ENCODE measurements around the gene IFNLR1. TPM values are rescaled to one million over a fixed set of nuclear protein-coding genes. Genes with fewer than 3 reads are reported as not detected.

Gene IFNLR1
- total and polyA plus RNA-seq, 2 donors (not counting 1 experiment from before 2014, with no cell fraction given), result under 0.01 to 0.02 TPM

DNA sequence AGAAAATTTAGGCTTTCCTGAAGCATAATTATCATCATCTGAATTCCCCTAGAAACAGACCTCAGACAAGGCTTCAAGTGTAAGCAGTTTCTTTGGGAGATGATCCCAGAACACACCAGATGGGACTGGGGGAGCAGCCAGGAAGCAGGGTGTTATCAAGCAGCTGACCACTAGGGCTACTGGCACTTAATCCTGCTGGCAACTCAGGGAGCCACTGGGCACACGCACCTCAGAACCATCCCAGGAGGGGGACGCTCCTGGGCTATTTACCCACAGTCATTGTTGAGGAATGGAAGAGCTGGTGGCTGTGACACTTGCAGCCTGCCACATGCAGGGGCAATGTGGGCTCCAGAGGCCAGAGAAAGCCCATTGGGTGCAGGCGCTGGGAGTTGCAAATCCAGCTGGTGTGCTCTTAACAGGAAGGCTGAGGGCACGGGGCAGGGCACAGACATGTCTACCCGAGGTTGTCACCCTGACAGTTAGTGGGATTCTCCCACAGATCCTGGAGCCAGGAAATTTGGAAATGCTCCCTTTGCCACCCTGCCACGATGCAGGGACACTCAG lies 29.1 kb downstream of the IFNLR1 start:
- H3K36me3 ChIP-seq (ENCODE audit: control insufficient read depth, insufficient read depth, low read length), result no peaks in the 10 kb centered on the region
- DNase-seq (ENCODE audit: low read depth in 2 of 2), result no peak
- peaks cover 13% of the 10 kb centered on the region for H3K27me3 ChIP-seq (ENCODE audit: control insufficient read depth, insufficient read depth, low read length)
- H4K20me1 ChIP-seq (ENCODE audit: control insufficient read depth, extremely low read depth, insufficient read depth, low read length), result no peaks in the 10 kb centered on the region
- no peak overlapping the region for H2AFZ ChIP-seq (ENCODE audit: low read length)
- H3K9ac ChIP-seq (ENCODE audit: insufficient read depth, low read length), result no peak overlapping the region
- H3K4me3 ChIP-seq (replicated peaks in 1 of 4; ENCODE audit: control extremely low read depth in 1 of 4, insufficient read depth in 1 of 4, low read depth in 3 of 4, low read length in 4 of 4), result no peak overlapping the region
- TF ChIP-seq, protein P1, sequence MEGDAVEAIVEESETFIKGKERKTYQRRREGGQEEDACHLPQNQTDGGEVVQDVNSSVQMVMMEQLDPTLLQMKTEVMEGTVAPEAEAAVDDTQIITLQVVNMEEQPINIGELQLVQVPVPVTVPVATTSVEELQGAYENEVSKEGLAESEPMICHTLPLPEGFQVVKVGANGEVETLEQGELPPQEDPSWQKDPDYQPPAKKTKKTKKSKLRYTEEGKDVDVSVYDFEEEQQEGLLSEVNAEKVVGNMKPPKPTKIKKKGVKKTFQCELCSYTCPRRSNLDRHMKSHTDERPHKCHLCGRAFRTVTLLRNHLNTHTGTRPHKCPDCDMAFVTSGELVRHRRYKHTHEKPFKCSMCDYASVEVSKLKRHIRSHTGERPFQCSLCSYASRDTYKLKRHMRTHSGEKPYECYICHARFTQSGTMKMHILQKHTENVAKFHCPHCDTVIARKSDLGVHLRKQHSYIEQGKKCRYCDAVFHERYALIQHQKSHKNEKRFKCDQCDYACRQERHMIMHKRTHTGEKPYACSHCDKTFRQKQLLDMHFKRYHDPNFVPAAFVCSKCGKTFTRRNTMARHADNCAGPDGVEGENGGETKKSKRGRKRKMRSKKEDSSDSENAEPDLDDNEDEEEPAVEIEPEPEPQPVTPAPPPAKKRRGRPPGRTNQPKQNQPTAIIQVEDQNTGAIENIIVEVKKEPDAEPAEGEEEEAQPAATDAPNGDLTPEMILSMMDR (conservative IDR thresholded peaks at IDR 0.05 in 1 of 2, IDR thresholded peaks at IDR 0.05 in 1 of 2; ENCODE audit: low read depth in 1 of 2, low read length in 2 of 2), result peak; percentile 6 to 16
- TF ChIP-seq EZH2 (IDR thresholded peaks at IDR 0.05; ENCODE audit: low read length, missing control alignments), result no peak
- no peaks in the 10 kb centered on the region for H3K4me1 ChIP-seq (ENCODE audit: control insufficient read depth, extremely low read depth, insufficient read depth, low read length)
- no peaks in the 10 kb centered on the region for H3K79me2 ChIP-seq (ENCODE audit: control insufficient read depth, insufficient read depth, low read length)
- H3K9me3 ChIP-seq (ENCODE audit: control insufficient read depth, insufficient read depth, low read depth, low read length), result no peaks in the 10 kb centered on the region
- no peak overlapping the region for H3K4me2 ChIP-seq (ENCODE audit: extremely low read depth, insufficient read depth, low read length)
- no peak overlapping the region for H3K27ac ChIP-seq (ENCODE audit: insufficient read depth, low read length)

DNA sequence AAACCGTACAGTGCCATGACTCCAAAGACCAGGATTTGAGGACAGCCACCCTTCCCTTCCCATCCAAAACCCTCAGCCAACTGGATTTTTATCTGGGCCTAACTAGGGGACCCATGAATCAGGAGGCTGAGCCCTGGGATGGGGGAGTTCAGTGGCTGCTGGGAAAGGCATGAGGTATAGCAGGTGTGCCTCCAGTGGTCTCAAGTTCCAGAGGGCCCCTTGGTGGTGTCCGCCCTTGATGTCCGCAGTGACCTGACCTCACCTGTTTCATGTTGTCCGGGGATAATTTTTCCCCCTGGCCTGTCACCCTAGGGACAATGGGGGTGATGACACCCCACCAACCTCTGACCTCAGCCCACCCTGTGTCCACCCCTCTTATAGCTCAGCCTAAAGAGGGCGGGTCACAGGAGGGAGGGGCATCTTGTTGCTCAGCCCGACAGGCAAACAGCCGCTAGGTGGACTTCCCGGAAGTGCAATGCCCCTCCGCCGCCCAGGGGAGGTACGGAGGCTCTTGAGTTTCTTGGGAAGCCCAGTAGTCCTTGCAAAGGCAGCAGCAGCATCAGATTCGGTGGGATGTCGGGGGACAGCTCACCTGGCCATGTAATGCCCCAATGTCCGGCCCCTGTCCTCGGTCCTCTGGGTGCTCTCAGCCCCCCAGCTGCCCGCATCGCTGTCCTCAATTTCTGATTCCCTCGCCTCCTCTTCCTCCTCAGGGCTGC lies 30.4 kb downstream of the IFNLR1 start:
- Histone ChIP-seq H4K20me1 (ENCODE audit: control insufficient read depth, extremely low read depth, insufficient read depth, low read length) (no peaks in the 10 kb centered on the region), H3K4me1 (ENCODE audit: control insufficient read depth, extremely low read depth, insufficient read depth, low read length) (no peaks in the 10 kb centered on the region), H3K36me3 (ENCODE audit: control insufficient read depth, insufficient read depth, low read length) (no peaks in the 10 kb centered on the region), H3K4me2 (ENCODE audit: extremely low read depth, insufficient read depth, low read length) (no peak overlapping the region), H3K27me3 (ENCODE audit: control insufficient read depth, insufficient read depth, low read length) (peaks cover 13% of the 10 kb centered on the region), H3K27ac (ENCODE audit: insufficient read depth, low read length) (no peak overlapping the region), H3K4me3 (replicated peaks in 1 of 4; ENCODE audit: control extremely low read depth in 1 of 4, insufficient read depth in 1 of 4, low read depth in 3 of 4, low read length in 4 of 4) (no peak overlapping the region), H3K9me3 (ENCODE audit: control insufficient read depth, insufficient read depth, low read depth, low read length) (no peaks in the 10 kb centered on the region), H3K79me2 (ENCODE audit: control insufficient read depth, insufficient read depth, low read length) (no peaks in the 10 kb centered on the region), H3K9ac (ENCODE audit: insufficient read depth, low read length) (no peak overlapping the region), H2AFZ (ENCODE audit: low read length) (no peak overlapping the region)
- no peak for DNase-seq (ENCODE audit: low read depth in 2 of 2)
- TF ChIP-seq, protein P1 (conservative IDR thresholded peaks at IDR 0.05 in 1 of 2, IDR thresholded peaks at IDR 0.05 in 1 of 2; ENCODE audit: low read depth in 1 of 2, low read length in 2 of 2), result no peak
- no peak for TF ChIP-seq EZH2 (IDR thresholded peaks at IDR 0.05; ENCODE audit: low read length, missing control alignments)

DNA sequence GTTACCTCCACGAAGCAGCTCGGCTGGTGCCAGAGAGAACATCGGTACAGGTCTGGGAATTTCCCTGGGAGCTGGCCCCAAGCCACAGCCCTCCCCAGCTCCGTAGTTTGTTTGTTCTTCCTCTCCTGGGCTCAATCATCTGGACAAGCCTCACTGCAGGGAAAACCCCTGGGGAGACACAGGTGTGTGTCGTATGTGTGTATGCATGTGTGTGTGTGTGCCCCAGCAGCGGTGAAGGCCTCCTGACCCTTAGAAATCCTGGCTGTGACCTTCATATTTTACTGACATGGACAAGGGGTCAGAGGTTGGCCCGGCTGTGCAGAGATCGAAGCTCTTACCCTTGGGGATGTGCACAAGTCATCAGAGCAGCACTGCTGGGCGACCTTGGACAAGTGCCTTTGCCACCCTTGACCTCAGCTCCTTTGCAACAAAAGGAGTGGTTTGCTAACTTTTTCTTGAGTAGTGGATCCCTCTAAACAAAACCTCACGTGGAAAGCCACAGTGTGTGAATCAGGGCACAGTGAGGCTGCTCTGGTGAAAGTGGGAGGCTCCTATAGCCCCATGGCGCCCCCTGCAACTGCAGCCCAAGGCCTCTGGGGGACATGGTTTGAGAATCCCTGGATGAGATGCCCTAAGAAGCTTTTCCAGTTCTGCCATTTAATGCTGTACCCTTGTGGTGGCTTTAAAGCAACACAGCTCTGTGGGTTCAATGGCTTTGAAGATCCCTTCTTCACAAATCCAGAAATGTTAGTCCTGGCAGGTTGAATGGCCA lies 31.9 kb downstream of the IFNLR1 start:
- no peak overlapping the region for H3K9ac ChIP-seq (ENCODE audit: insufficient read depth, low read length)
- H3K27ac ChIP-seq (ENCODE audit: insufficient read depth, low read length), result no peak overlapping the region
- H3K36me3 ChIP-seq (ENCODE audit: control insufficient read depth, insufficient read depth, low read length), result no peaks in the 10 kb centered on the region
- no peak overlapping the region for H3K4me2 ChIP-seq (ENCODE audit: extremely low read depth, insufficient read depth, low read length)
- H3K4me1 ChIP-seq (ENCODE audit: control insufficient read depth, extremely low read depth, insufficient read depth, low read length), result no peaks in the 10 kb centered on the region
- TF ChIP-seq, protein P1 (conservative IDR thresholded peaks at IDR 0.05 in 1 of 2, IDR thresholded peaks at IDR 0.05 in 1 of 2; ENCODE audit: low read depth in 1 of 2, low read length in 2 of 2), result peak in 1 of 2 donors; percentile 13
- TF ChIP-seq EZH2 (IDR thresholded peaks at IDR 0.05; ENCODE audit: low read length, missing control alignments), result no peak
- H3K27me3 ChIP-seq (ENCODE audit: control insufficient read depth, insufficient read depth, low read length), result peaks cover 14% of the 10 kb centered on the region
- no peaks in the 10 kb centered on the region for H3K9me3 ChIP-seq (ENCODE audit: control insufficient read depth, insufficient read depth, low read depth, low read length)
- no peak overlapping the region for H2AFZ ChIP-seq (ENCODE audit: low read length)
- no peaks in the 10 kb centered on the region for H3K79me2 ChIP-seq (ENCODE audit: control insufficient read depth, insufficient read depth, low read length)
- no peaks in the 10 kb centered on the region for H4K20me1 ChIP-seq (ENCODE audit: control insufficient read depth, extremely low read depth, insufficient read depth, low read length)
- DNase-seq (ENCODE audit: low read depth in 2 of 2), result no peak
- H3K4me3 ChIP-seq (replicated peaks in 1 of 4; ENCODE audit: control extremely low read depth in 1 of 4, insufficient read depth in 1 of 4, low read depth in 3 of 4, low read length in 4 of 4), result no peak overlapping the region

Measured in fibroblast of lung (primary cell).